ENCODE measurements around the gene BIRC2. TPM values are rescaled to one million over a fixed set of nuclear protein-coding genes. Genes with fewer than 3 reads are reported as not detected.

BIRC2 gene
- total and polyA plus RNA-seq, 9 of the 15 experiments (the other 6 are each of a cell fraction or from before 2014, with no cell fraction given) = 14.3 to 45.9 (median 20.7) TPM

GRCh38 chr11:102320188-102320587 is 26.8 kb upstream of the BIRC2 start:
- in situ Hi-C loops (cut with MboI) (no loop called here), intact Hi-C loops (cut with micrococcal nuclease) (no loop called here)
- H3K36me3 ChIP-seq (ENCODE audit: control insufficient read depth, insufficient read depth, low read length) = no peaks in the 10 kb centered on the region
- H3K4me2 ChIP-seq (ENCODE audit: insufficient read depth, low read length) = no peak overlapping the region
- H3K4me3 ChIP-seq = no peak overlapping the region
- ATAC-seq (no peak), DNase-seq (ENCODE audit: extremely low read depth in 1 of 4, low spot score in 3 of 4) (no peak), FAIRE-seq (no peak)
- no peaks in the 10 kb centered on the region for H3K79me2 ChIP-seq (ENCODE audit: control insufficient read depth, insufficient read depth, low read length)
- ChIA-PET POLR2A (no interaction called here), CTCF (ENCODE audit: low intra/inter-chr PET ratio) (no interaction called here)
- peaks cover 0 to 2% of the 10 kb centered on the region in 2 experiments; a peak in 4 of 5 replicates for H3K27me3 ChIP-seq (ENCODE audit: control insufficient read depth in 2 of 2, insufficient read depth in 2 of 2, low read length in 2 of 2)
- no peak overlapping the region for H3K27ac ChIP-seq (ENCODE audit: extremely low read depth, low read depth, low read length)
- no peaks in the 10 kb centered on the region for H4K20me1 ChIP-seq (replicated peaks; ENCODE audit: control insufficient read depth, insufficient read depth, low read length)
- H3K4me1 ChIP-seq (replicated peaks in 1 of 2; ENCODE audit: control insufficient read depth in 2 of 2, insufficient read depth in 2 of 2, low read length in 2 of 2) = peaks cover 0 to 8% of the 10 kb centered on the region in 2 experiments; a peak in 3 of 5 replicates
- no peak overlapping the region for H2AFZ ChIP-seq (ENCODE audit: low read depth, low read length)
- H3K9ac ChIP-seq (ENCODE audit: insufficient read depth in 1 of 2, low read depth in 2 of 2, low read length in 2 of 2) = no peak overlapping the region
- no TSS peak for BruUV-seq (replicated peaks)
- TF ChIP-seq RB1 (IDR thresholded peaks at IDR 0.05; ENCODE audit: low read depth) = no peak
- TF ChIP-seq JUND (IDR thresholded peaks at IDR 0.05; ENCODE audit: borderline replicate concordance, low read depth, low read length) = no peak
- TF ChIP-seq JUND (tag; IDR thresholded peaks at IDR 0.05; ENCODE audit: borderline replicate concordance, low read depth, low read length) = no peak
- TF ChIP-seq CXXC5 (CRISPR knock-in tag; IDR thresholded peaks at IDR 0.05) = no peak
- TF ChIP-seq ZNF583 (CRISPR knock-in tag; IDR thresholded peaks at IDR 0.05) = no peak
- TF ChIP-seq MNT (conservative IDR thresholded peaks at IDR 0.05) = no peak
- no peak for TF ChIP-seq MED1 (CRISPR knock-in tag; IDR thresholded peaks at IDR 0.05; ENCODE audit: borderline replicate concordance)
- TF ChIP-seq DIDO1 (tag; IDR thresholded peaks at IDR 0.05; ENCODE audit: low read depth) = no peak
- TF ChIP-seq RCOR1 (IDR thresholded peaks at IDR 0.05; ENCODE audit: borderline replicate concordance in 1 of 2, low read depth in 2 of 2, low read length in 2 of 2) = no peak
- TF ChIP-seq EGR1 (conservative IDR thresholded peaks at IDR 0.05) = no peak
- TF ChIP-seq NFATC3 (IDR thresholded peaks at IDR 0.05) = no peak
- TF ChIP-seq, protein P1, sequence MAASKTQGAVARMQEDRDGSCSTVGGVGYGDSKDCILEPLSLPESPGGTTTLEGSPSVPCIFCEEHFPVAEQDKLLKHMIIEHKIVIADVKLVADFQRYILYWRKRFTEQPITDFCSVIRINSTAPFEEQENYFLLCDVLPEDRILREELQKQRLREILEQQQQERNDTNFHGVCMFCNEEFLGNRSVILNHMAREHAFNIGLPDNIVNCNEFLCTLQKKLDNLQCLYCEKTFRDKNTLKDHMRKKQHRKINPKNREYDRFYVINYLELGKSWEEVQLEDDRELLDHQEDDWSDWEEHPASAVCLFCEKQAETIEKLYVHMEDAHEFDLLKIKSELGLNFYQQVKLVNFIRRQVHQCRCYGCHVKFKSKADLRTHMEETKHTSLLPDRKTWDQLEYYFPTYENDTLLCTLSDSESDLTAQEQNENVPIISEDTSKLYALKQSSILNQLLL (CRISPR knock-in tag; IDR thresholded peaks at IDR 0.05; ENCODE audit: borderline replicate concordance) = no peak
- TF ChIP-seq ZNF551 (CRISPR knock-in tag; IDR thresholded peaks at IDR 0.05) = no peak
- H3K9me3 ChIP-seq (replicated peaks; ENCODE audit: control insufficient read depth, insufficient read depth, low read depth, low read length) = no peaks in the 10 kb centered on the region
- H3K9me1 ChIP-seq (ENCODE audit: control insufficient read depth, insufficient read depth, low read length) = no peaks in the 10 kb centered on the region

All from K562 (cell line).